Neuronal stem cell (in vitro differentiated cells): ENCODE results near the gene UBE4B.

ENCODE experiments used
- DNase-seq: peaks from one replicate; pipeline ENCODE4 v3.0.0-alpha.2; 2013; ENCODE audit warnings: low spot score
- H2AFZ ChIP-seq: one replicate; pipeline ENCODE4 v1.6.1; 2013; ENCODE audit warnings: mild to moderate bottlenecking, low read length, inconsistent platforms
- H2AK5ac ChIP-seq: 2 replicates; pipeline ENCODE4 v1.6.1; 2013; ENCODE audit warnings: low read depth, mild to moderate bottlenecking, inconsistent platforms, low read length, moderate library complexity, mixed read lengths
- H2BK120ac ChIP-seq: 2 replicates; pipeline ENCODE4 v1.6.1; 2013; ENCODE audit warnings: low read depth, mild to moderate bottlenecking, inconsistent platforms, low read length, moderate library complexity, mixed read lengths
- H2BK12ac ChIP-seq: one replicate; pipeline ENCODE4 v1.6.1; 2013; ENCODE audit warnings: low read length, inconsistent platforms
- H2BK15ac ChIP-seq: 2 replicates; pipeline ENCODE4 v1.6.1; 2013; ENCODE audit warnings: mild to moderate bottlenecking, low read length, inconsistent platforms, mixed read lengths
- H2BK5ac ChIP-seq: one replicate; pipeline ENCODE4 v1.6.1; 2013; ENCODE audit warnings: inconsistent platforms, mild to moderate bottlenecking, low read length, moderate library complexity
- H3K14ac ChIP-seq: one replicate; pipeline ENCODE4 v1.6.1; 2013; ENCODE audit warnings: low read length, inconsistent platforms
- H3K18ac ChIP-seq: 2 replicates; pipeline ENCODE4 v1.6.1; 2013; ENCODE audit warnings: low read length, inconsistent platforms
- H3K23ac ChIP-seq: 2 replicates; pipeline ENCODE4 v1.6.1; 2013; ENCODE audit warnings: low read depth, mild to moderate bottlenecking, mixed read lengths, low read length, inconsistent platforms; ENCODE audit not compliant: poor library complexity
- H3K27ac ChIP-seq: replicated peaks from 3 replicates; pipeline ENCODE4 v1.5.1; 2013; ENCODE audit warnings: low read length, inconsistent platforms
- H3K27me3 ChIP-seq, 3 experiments: 2 replicates each; pipeline ENCODE4 v1.6.1; 2013; ENCODE audit warnings: low read length in 3 of 3, mild to moderate bottlenecking in 2 of 3, inconsistent platforms in 1 of 3, low read depth in 1 of 3, mixed read lengths in 1 of 3, moderate library complexity in 1 of 3; ENCODE audit not compliant: control insufficient read depth in 3 of 3, insufficient read depth in 3 of 3
- H3K36me3 ChIP-seq, 2 donors: replicated peaks in 1 of 2; 2 replicates each; pipeline ENCODE4 v1.6.1; 2013; ENCODE audit warnings: low read length in 2 of 2; ENCODE audit not compliant: control insufficient read depth in 2 of 2, insufficient read depth in 2 of 2
- H3K4ac ChIP-seq: 2 replicates; pipeline ENCODE4 v1.6.1; 2013; ENCODE audit warnings: inconsistent platforms, mild to moderate bottlenecking, low read length, moderate library complexity
- H3K4me1 ChIP-seq, 2 donors: 1 replicate in 1 of 2; 2 replicates in 1 of 2; pipeline ENCODE4 v1.6.1; 2013; ENCODE audit warnings: low read length in 2 of 2, low read depth in 1 of 2; ENCODE audit not compliant: control insufficient read depth in 2 of 2, insufficient read depth in 1 of 2
- H3K4me2 ChIP-seq: one replicate; pipeline ENCODE4 v1.6.1; 2013; ENCODE audit warnings: mild to moderate bottlenecking, low read length, inconsistent platforms; ENCODE audit not compliant: insufficient read depth, poor library complexity, severe bottlenecking
- H3K4me3 ChIP-seq, 2 donors: 2 replicates each; pipeline ENCODE4 v1.5.1; 2013; ENCODE audit warnings: low read length in 2 of 2, mild to moderate bottlenecking in 2 of 2, inconsistent platforms in 1 of 2, moderate library complexity in 1 of 2
- H3K79me1 ChIP-seq: one replicate; pipeline ENCODE4 v1.6.1; 2013; ENCODE audit warnings: low read depth, mild to moderate bottlenecking, inconsistent platforms, low read length, moderate library complexity
- H3K9ac ChIP-seq: one replicate; pipeline ENCODE4 v1.6.1; 2013; ENCODE audit warnings: mild to moderate bottlenecking, low read depth, low read length, inconsistent platforms; ENCODE audit not compliant: poor library complexity
- H3K9me3 ChIP-seq, 2 donors: replicated peaks in 1 of 2; 2 replicates each; pipeline versions ENCODE3 to v1.6.1; 2013; ENCODE audit warnings: low read length in 2 of 2, mild to moderate bottlenecking in 2 of 2, inconsistent platforms in 1 of 2, low read depth in 1 of 2, mixed read lengths in 1 of 2, moderate library complexity in 1 of 2; ENCODE audit not compliant: control insufficient read depth in 2 of 2, insufficient read depth in 1 of 2
- H4K8ac ChIP-seq: one replicate; pipeline ENCODE4 v1.6.1; 2013; ENCODE audit warnings: low read depth, mild to moderate bottlenecking, inconsistent platforms, low read length, moderate library complexity
- H4K91ac ChIP-seq: one replicate; pipeline ENCODE4 v1.6.1; 2013; ENCODE audit warnings: low read length, low read depth, mild to moderate bottlenecking, inconsistent platforms; ENCODE audit not compliant: poor library complexity
- WGBS, 2 donors: extraction: QIAGEN DNeasy Blood & Tissue Kit; methylation state at CpG; one replicate each; pipeline ENCODE4 v1.1.7; 2013; ENCODE audit warnings: missing lambda C conversion rate in 2 of 2, mixed read lengths in 1 of 2; ENCODE audit not compliant: insufficient read length in 2 of 2, insufficient replicate concordance in 1 of 2; ENCODE audit errors: extremely low coverage in 2 of 2; 5-methylcytosine and 5-hydroxymethylcytosine counted together

UBE4B gene

DNA sequence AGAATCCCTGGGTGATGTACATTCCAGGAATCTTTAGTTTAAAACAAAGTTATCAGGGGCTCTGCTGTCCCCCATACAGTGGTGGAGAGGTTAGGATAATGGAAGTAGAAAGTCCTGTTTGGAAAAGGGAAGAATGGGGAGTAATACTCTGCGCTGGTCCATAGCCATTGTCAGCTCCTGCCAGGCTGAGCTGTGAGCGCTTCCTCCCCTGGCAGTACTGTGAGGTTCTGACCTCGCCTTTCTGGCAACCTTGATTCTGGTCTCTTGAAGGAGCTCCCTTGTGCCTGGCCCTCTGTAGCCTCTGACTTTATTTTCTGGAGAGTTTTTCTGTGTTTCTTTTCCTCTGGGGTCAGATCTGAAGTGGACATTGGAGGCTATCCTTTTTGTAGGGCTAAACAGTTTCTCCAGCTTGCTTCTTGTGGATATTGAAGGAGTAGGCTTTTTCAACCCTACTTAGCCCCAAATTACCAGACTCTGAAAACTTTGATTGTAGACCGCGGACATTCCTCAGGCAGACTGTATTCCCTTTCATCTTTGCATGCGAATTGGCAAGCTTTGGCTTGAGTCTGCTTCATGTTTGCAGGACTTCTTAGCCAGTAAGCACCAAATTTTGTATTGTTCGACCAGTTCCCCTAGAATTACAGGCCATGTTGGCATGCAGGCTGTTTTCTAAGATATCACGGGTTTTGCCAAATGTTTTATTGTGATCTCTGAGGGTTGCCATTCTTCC lies 13.8 kb downstream of the UBE4B start:
- H2BK120ac ChIP-seq = no peak overlapping the region
- H2BK12ac ChIP-seq = no peak overlapping the region
- H2AK5ac ChIP-seq = no peak overlapping the region
- peaks cover 2% of the 10 kb centered on the region for H3K79me1 ChIP-seq
- H3K27me3 ChIP-seq = no peaks in the 10 kb centered on the region
- H3K18ac ChIP-seq = no peak overlapping the region
- H3K4ac ChIP-seq = no peak overlapping the region
- no peak for DNase-seq
- H3K36me3 ChIP-seq = peaks cover 2 to 37% of the 10 kb centered on the region in 2 donors
- no peak overlapping the region for H3K27ac ChIP-seq
- H4K91ac ChIP-seq = no peak overlapping the region
- no peak overlapping the region for H3K4me3 ChIP-seq
- no peak overlapping the region for H3K14ac ChIP-seq
- H3K4me1 ChIP-seq = peaks cover 0 to 11% of the 10 kb centered on the region in 2 donors
- no peaks in the 10 kb centered on the region for H3K9me3 ChIP-seq
- H2BK5ac ChIP-seq = no peak overlapping the region
- H4K8ac ChIP-seq = no peak overlapping the region
- H2AFZ ChIP-seq = no peak overlapping the region
- H2BK15ac ChIP-seq = no peak overlapping the region
- no peak overlapping the region for H3K9ac ChIP-seq
- WGBS, 2 donors = no CpG with 5 or more reads among the region's 8 CpGs
- no peak overlapping the region for H3K4me2 ChIP-seq
- H3K23ac ChIP-seq = no peak overlapping the region

DNA sequence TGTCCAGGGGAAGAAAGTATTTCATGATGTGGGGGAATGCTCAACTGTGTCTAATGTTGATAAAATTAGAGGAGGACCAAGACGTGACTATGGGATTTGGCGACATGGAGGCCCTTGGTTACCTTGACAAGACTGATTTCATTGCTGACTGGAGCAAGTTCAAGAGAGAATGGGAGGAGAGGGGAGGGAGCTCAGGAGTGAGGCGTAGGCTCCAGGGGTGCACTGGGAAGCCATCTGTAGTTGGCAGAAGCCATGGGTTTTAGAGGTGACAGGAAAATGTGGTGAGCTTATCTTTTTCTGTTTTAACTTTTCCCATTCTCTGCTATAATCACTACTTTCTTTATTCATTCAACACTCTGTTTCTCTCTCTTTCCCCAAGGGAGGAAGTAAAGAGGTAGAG lies 15.8 kb downstream of the UBE4B start:
- no peak overlapping the region for H2AFZ ChIP-seq
- no peak overlapping the region for H2BK5ac ChIP-seq
- no peak overlapping the region for H3K4me3 ChIP-seq
- H3K9me3 ChIP-seq = no peaks in the 10 kb centered on the region
- H3K4ac ChIP-seq = no peak overlapping the region
- no peaks in the 10 kb centered on the region for H3K27me3 ChIP-seq
- H3K23ac ChIP-seq = no peak overlapping the region
- H4K91ac ChIP-seq = no peak overlapping the region
- peaks cover 0 to 11% of the 10 kb centered on the region in 2 donors for H3K4me1 ChIP-seq
- H3K18ac ChIP-seq = no peak overlapping the region
- no peak overlapping the region for H2BK12ac ChIP-seq
- H2AK5ac ChIP-seq = no peak overlapping the region
- no peak for DNase-seq
- H3K14ac ChIP-seq = no peak overlapping the region
- WGBS, 2 donors = no CpG with 5 or more reads among the region's 3 CpGs
- H3K4me2 ChIP-seq = no peak overlapping the region
- no peak overlapping the region for H2BK15ac ChIP-seq
- peaks cover 5% of the 10 kb centered on the region for H3K79me1 ChIP-seq
- no peak overlapping the region for H2BK120ac ChIP-seq
- H3K9ac ChIP-seq = no peak overlapping the region
- H4K8ac ChIP-seq = no peak overlapping the region
- no peak overlapping the region for H3K27ac ChIP-seq
- H3K36me3 ChIP-seq = peaks cover 1 to 32% of the 10 kb centered on the region in 2 donors

DNA sequence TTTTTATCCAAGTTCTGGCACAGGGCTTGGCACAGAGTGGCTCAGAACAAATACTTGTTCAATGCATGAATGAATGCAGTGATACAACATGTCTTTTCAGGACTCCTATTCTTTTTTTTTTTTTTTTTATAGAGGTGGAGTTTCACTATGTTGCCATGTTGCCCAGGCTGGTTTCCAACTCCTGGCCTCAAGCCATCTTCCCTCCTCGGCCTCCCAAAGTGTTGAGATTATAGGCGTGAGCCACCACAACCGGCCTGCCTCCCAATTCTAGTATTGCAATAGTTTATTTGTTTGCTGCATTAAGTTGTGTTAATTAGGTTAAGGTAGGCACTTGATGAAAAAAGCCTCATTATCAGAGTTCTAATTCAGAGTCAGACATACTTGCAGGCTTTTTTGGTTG lies 17.9 kb downstream of the UBE4B start:
- Histone ChIP-seq H3K4me1 (peaks cover 0 to 7% of the 10 kb centered on the region in 2 donors), H4K91ac (no peak overlapping the region), H3K79me1 (peaks cover 5% of the 10 kb centered on the region), H3K27me3 (no peaks in the 10 kb centered on the region), H3K9me3 (no peaks in the 10 kb centered on the region), H3K23ac (no peak overlapping the region), H3K27ac (no peak overlapping the region), H3K14ac (no peak overlapping the region), H3K36me3 (peaks cover 2 to 27% of the 10 kb centered on the region in 2 donors), H3K9ac (no peak overlapping the region), H2AFZ (no peak overlapping the region), H2BK120ac (no peak overlapping the region), H3K4me3 (no peak overlapping the region), H2AK5ac (no peak overlapping the region), H3K4me2 (no peak overlapping the region), H3K4ac (no peak overlapping the region), H3K18ac (no peak overlapping the region), H2BK12ac (no peak overlapping the region), H4K8ac (no peak overlapping the region), H2BK15ac (no peak overlapping the region), H2BK5ac (no peak overlapping the region)
- WGBS, 2 donors = no CpG with 5 or more reads among the region's 3 CpGs
- no peak for DNase-seq

DNA sequence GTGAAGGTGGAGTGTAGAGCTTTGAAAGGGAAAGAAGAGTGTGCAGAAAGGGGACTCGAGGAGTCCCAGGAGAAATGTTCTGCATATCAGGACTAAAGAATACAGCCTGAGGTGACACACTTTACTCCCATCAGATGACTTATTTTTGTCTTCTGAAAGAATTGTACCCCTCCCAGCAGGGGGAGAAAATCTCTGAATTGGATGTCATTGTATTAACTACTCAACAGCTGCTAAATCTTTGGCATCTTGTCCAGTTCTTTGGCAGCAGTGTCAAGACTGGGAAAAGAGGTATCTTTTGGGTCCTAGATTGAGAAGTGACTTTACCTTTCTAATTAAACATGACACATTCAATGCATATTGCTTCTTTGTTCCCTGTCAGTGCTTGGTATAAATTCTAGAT lies 18.9 kb downstream of the UBE4B start:
- H3K23ac ChIP-seq = no peak overlapping the region
- H3K4me2 ChIP-seq = no peak overlapping the region
- peaks cover 3% of the 10 kb centered on the region for H3K79me1 ChIP-seq
- no peak overlapping the region for H3K18ac ChIP-seq
- no peak overlapping the region for H3K4me3 ChIP-seq
- H2BK120ac ChIP-seq = no peak overlapping the region
- H2BK12ac ChIP-seq = no peak overlapping the region
- no peaks in the 10 kb centered on the region for H3K9me3 ChIP-seq
- no peak overlapping the region for H4K91ac ChIP-seq
- H3K27ac ChIP-seq = no peak overlapping the region
- H3K9ac ChIP-seq = no peak overlapping the region
- WGBS, 2 donors = no CpG with 5 or more reads among the region's 1 CpG
- no peak overlapping the region for H2BK5ac ChIP-seq
- H3K14ac ChIP-seq = no peak overlapping the region
- H3K4ac ChIP-seq = no peak overlapping the region
- no peak overlapping the region for H2BK15ac ChIP-seq
- H3K27me3 ChIP-seq = no peaks in the 10 kb centered on the region
- H2AK5ac ChIP-seq = no peak overlapping the region
- H3K36me3 ChIP-seq = peaks cover 2 to 30% of the 10 kb centered on the region in 2 donors
- no peak for DNase-seq
- H4K8ac ChIP-seq = no peak overlapping the region
- H2AFZ ChIP-seq = no peak overlapping the region
- peaks cover 0 to 1% of the 10 kb centered on the region in 2 donors for H3K4me1 ChIP-seq
